GM21447 (cell line): ENCODE measurements around the gene C16orf74.

ENCODE experiments used
- ATAC-seq: cut with Tn5 transposase; IDR thresholded peaks from one replicate; pipeline ENCODE4 v1.9.1; 2021; ENCODE audit not compliant: unreplicated experiment

The C16orf74 gene

GRCh38 chr16:85750827-85751697, at the start of gene C16orf74:
Gene C16orf74, minus strand, starts transcription at chr16:85751096. Its CDS starts 15,879 bp downstream, at chr16:85735217.
- no peak for ATAC-seq

- peak; percentile 11 for ATAC-seq
These were observed 49.4 kb upstream of the C16orf74 start for GRCh38 chr16:85800321-85800669.

GRCh38 chr16:85799497-85800320, 48.8 kb upstream of the C16orf74 start, which contains the start of the genes COX4I1 and EMC8:
Gene COX4I1, plus strand, starts transcription at chr16:85799695. Its CDS starts 1,511 bp downstream, at chr16:85801206.
Gene EMC8, minus strand, starts transcription at chr16:85799544. Its CDS starts 249 bp downstream, at chr16:85799295.
- ATAC-seq, result peak; percentile 72

- ATAC-seq, result peak; percentile 5
These were observed 48.1 kb upstream of the C16orf74 start for GRCh38 chr16:85798901-85799496.

- ATAC-seq, result no peak
These were observed 47.4 kb upstream of the C16orf74 start for GRCh38 chr16:85798283-85798776.

- no peak for ATAC-seq
These were observed 45.7 kb upstream of the C16orf74 start for GRCh38 chr16:85796599-85796998.

GRCh38 chr16:85796152-85796551, 45.3 kb upstream of the C16orf74 start:
- ATAC-seq, result no peak

- no peak for ATAC-seq
These were observed 43.8 kb upstream of the C16orf74 start for GRCh38 chr16:85794696-85795095.

- no peak for ATAC-seq
These were observed 42.9 kb upstream of the C16orf74 start for GRCh38 chr16:85793662-85794298.

GRCh38 chr16:85789773-85790172, 38.9 kb upstream of the C16orf74 start:
- no peak for ATAC-seq

GRCh38 chr16:85788819-85789218, 37.9 kb upstream of the C16orf74 start:
- ATAC-seq, result no peak

- ATAC-seq, result no peak
These were observed 35.0 kb upstream of the C16orf74 start for GRCh38 chr16:85785927-85786326.

GRCh38 chr16:85784813-85785212, 33.9 kb upstream of the C16orf74 start:
- ATAC-seq, result no peak

- no peak for ATAC-seq
These were observed 32.5 kb upstream of the C16orf74 start for GRCh38 chr16:85783441-85783840.

- ATAC-seq, result no peak
These were observed 31.6 kb upstream of the C16orf74 start for GRCh38 chr16:85782451-85782850.

GRCh38 chr16:85781695-85782370, 30.9 kb upstream of the C16orf74 start:
- ATAC-seq, result no peak

- ATAC-seq, result no peak
These were observed 30.3 kb upstream of the C16orf74 start for GRCh38 chr16:85781156-85781555.

- no peak for ATAC-seq
These were observed 29.4 kb upstream of the C16orf74 start for GRCh38 chr16:85780281-85780680.

- ATAC-seq, result no peak
These were observed 28.0 kb upstream of the C16orf74 start for GRCh38 chr16:85778873-85779272.
